GM10847 (cell line): ENCODE measurements around the gene HCK.

Experiments
- POLR2A ChIP-seq: IDR thresholded peaks from 2 replicates; pipeline ENCODE4 v1.6.1; 2011; ENCODE audit not compliant: insufficient read length; ENCODE audit errors: extremely low read depth

The HCK gene

DNA sequence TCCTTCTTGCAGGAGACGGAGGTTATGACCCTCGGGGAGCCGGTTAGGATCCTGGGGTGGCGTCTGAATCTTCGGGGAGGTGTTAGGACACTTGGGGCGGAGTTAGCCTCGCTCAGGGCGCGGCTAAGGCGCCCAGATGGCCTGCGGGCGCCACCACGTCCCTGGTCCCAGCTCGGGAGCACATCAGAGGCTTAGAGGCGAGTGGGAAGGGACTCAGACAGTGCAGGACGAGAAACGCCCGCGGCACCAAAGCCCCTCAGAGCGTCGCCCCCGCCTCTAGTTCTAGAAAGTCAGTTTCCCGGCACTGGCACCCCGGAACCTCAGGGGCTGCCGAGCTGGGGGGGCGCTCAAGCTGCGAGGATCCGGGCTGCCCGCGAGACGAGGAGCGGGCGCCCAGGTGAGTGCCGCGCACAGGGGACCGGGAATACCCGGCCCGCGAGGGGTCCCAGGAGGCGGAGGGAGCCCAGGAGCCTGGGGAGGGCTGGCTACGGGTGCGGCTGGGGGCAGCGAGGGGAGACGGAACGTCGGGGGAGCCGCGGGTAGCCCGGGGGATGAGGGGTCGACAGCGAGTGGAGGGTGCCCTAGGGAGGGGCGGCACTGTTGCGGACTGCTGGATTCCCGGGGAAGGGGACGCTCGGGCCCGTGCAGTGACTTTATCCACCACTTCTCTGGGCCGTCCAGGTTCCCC lies at the start of gene HCK:
TSS of gene HCK (plus strand) at position 153 of the 688 bp plus-strand sequence.
- no peak for TF ChIP-seq POLR2A

- TF ChIP-seq POLR2A = no peak
Measured at GRCh38 chr20:32003325-32003724, 48.7 kb upstream of the HCK start.

- TF ChIP-seq POLR2A = no peak
Measured at GRCh38 chr20:32004963-32005362, 47.1 kb upstream of the HCK start.

DNA sequence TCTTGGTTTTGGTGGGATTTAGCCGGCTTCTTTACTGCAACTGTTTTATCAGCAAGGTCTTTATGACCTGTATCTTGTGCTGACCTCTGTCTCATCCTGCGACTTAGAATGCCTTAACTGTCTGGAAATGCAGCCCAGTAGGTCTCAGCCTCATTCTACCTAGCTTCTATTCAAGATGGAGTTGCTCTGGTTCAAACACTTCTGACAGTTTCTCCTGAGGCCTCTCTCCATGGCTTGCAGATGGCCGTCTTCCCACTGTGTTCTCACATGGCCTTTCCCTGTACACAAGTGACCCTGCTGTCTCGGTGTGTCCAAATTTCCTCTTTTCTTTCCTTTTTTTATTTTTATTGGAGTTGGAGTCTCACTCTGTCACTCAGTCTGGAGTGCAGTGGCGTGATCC lies 46.0 kb upstream of the HCK start:
- no peak for TF ChIP-seq POLR2A

DNA sequence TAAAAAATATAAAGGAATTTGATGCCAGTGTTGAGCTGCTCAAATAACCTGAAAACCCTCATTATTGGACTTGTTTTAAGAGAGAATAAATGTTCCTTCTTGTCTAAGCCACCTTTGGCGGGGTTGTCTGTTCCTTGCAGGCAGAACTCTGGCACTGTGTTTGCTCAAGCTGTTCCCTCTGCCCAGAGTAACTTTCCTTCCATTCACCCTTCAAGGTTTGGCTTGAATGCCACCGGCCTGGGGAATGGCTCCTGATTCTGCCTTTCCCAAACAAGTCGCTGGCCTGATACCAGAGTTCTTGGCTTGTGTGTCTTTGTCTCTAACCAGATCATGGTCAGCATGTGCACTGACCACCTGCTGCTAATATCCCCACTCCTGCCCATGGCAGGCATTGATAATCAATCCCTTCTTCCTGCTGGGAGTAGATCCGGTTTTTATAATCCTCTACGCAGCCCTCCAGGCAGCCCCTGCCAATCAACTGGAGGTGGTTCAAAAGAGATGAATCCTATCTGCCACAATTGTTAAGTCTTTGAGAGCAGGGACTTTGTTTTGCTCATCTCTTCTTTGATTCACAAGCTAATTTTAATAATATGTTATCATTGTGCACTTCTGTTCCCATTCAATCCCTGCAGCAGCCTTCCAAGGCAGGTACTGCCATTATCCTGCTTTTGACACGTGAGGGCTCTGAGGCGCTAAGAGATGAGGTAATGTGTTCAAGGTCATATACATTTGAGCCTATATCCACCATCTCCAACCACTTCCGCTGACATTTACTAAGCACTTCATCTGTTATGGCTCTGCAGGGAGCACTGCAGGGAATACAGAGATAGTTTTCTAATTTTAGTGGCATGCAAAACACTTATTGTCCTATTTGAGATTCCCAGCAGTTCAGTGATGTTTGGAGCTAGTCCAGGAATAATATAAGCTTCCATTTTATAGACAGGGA lies 44.9 kb upstream of the HCK start:
- no peak for TF ChIP-seq POLR2A

DNA sequence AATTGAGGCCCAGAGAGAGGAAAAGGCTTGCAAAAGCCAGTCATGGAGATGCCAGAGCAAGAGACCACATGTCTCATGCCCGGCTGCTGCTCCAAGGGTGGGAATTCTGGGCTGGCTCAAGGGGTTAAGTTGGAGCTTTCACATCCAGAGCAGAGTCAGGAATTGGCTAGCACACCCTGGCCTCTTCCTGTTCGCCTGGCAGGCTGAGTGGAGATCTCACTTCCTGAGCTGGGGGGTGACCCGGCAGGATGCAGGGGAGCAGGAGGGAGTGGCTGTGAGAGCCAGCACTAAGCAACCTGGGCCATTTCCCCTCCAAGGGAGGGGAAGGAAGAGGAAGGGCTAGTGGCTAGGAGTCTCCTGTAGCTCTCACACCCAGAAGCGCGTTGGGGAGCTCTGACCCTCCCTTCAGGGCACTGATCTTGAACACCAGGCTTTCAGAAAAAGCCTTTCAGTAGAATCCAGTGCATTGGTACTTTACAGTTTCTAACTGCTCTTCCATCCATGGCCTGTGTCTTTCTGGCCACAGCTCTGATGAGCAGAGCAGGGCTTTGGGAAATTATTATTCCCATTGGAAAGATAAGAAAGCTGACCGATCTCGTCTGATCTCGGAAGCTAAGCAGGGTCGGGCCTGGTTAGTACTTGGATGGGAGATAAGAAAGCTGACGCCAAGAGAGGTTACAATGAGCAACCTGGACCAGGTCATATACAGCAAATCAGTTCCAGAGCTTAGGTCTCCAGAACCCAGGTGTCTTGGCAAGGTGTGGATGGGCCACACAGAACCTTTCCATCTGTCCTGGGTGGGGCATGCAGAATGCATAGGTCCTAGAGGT lies 44.0 kb upstream of the HCK start:
- no peak for TF ChIP-seq POLR2A

GRCh38 chr20:32009564-32009963 lies 42.5 kb upstream of the HCK start:
- no peak for TF ChIP-seq POLR2A

GRCh38 chr20:32010101-32010500 lies 41.9 kb upstream of the HCK start, which contains the start of gene CCM2L:
TSS of gene CCM2L (plus strand) at chr20:32010438. CDS start at chr20:32010455, 17 bp downstream.
- no peak for TF ChIP-seq POLR2A

GRCh38 chr20:32010666-32011065 lies 41.4 kb upstream of the HCK start:
- no peak for TF ChIP-seq POLR2A

DNA sequence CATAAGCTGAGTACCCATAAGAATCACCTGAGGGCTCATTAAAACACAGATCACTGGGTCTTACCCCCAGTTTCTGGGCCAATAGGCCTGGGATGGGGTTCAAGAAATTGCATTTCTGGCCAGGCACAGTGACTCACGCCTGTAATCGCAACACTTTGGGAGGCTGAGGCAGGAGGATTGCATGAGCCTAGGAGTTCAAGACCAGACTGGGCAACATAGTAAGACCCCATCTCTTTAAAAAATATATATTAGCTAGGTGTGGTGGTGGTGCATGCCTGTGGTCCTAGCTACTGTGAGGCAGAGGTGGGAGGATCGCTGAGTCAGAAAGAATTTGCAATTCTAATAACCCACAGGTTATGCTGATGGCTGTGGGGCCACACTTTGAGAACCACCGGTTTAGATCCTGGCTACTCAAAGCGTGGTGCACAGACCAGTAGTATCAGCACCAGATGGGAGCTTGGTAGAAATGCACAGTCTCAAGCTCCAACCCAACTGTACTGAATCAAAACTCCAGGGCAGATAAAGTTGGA lies 39.8 kb upstream of the HCK start:
- no peak for TF ChIP-seq POLR2A

DNA sequence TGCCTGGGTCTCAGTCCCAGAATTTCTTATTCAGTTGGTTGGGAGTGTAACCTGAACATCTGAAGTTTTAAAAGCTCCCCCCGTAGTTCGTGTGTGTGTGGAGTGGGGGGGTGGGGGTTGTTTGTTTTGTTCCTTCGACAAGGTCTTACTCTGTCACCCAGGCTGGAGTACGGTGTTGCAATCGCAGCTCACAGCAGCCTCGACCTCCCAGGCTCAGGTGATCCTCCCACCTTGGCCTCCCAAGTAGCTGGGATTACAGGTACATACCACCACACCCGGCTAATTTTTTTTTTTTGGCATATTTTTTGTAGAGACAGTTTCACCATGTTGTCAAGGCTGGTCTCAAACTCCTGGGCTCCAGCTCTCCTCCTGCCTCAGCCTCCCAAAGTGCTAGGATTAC lies 38.7 kb upstream of the HCK start:
- TF ChIP-seq POLR2A = no peak

- TF ChIP-seq POLR2A = no peak
Measured at GRCh38 chr20:32017711-32018251, 34.3 kb upstream of the HCK start.

GRCh38 chr20:32018269-32019155 lies 33.5 kb upstream of the HCK start:
- no peak for TF ChIP-seq POLR2A

GRCh38 chr20:32019156-32019510 lies 32.9 kb upstream of the HCK start:
- no peak for TF ChIP-seq POLR2A
